HG03432 (cell line): Measurements from ENCODE around the gene MTHFS.
A peak's percentile ranks its signal among the peaks of the same experiment; 100 is the strongest.

Experiments used
- ATAC-seq: cut with Tn5 transposase; IDR thresholded peaks from one replicate; pipeline ENCODE4 v1.9.1; 2021; ENCODE audit warnings: mild to moderate bottlenecking, moderate library complexity; ENCODE audit not compliant: unreplicated experiment

Gene MTHFS

DNA sequence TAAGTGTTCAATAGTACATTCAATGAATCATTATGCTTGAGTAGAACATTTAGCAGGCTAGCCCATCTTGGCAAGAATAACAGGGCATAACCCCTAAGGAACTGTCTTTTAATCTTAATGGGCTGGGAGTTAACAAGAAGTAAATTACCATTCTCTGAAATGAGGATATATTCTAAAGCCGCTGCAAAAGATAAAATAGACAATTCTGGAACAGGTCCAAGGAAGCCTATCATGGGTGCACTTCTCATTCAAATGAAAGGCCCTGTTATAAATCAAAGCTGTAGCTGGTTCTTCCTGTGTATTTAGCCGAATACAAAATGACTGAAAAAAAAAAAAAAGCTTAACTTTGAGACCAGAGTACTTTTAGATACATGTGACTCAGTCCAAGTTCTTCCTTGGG lies 15.6 kb downstream of the MTHFS start:
- ATAC-seq = no peak

DNA sequence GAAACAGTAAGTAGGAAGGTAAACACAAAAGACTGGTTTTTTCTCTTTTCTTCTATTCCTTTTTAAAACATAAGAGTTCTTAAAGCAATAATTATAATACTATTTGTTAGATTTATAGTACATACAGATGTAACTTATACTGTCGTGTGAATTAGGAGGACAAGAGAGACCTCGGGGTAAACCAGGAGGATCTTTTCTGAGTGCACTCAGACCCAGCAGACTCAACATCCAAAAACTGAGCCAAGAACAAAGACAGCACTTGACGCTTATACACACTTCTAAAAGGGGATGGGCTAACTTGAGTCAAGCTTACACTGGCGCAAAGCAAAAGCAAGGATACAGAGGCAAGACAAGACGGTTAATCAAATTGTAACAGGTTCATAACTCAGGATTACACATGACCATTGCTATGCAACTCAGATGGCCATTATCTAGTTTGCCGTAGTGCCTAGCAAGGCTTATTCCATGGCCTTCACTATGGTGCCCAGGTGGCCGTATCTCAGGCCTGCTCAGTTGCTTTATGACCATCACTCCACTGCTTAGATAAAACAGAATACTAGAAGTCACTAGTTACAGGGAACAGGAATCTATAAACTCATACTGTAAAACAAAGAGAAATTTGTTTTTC lies 18.6 kb downstream of the MTHFS start:
- ATAC-seq = no peak

DNA sequence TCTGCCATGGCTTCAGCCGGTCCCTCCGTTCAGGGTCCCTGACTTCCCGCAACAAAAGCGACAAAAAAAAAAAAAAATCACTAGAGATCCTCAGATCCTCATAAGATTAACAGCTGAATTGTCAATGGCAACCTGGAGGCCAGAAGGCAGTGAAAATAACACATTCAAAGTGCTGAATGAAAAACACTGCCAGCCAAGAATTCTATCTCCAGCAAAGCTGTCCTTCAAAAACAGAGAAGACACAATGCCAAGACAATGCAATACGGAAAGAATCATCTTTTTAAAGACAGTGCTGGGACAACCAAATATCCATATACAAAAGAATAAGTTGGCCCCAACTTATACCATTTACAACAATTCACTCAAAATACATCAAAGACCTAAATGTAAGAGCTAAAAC lies 21.6 kb downstream of the MTHFS start:
- no peak for ATAC-seq

DNA sequence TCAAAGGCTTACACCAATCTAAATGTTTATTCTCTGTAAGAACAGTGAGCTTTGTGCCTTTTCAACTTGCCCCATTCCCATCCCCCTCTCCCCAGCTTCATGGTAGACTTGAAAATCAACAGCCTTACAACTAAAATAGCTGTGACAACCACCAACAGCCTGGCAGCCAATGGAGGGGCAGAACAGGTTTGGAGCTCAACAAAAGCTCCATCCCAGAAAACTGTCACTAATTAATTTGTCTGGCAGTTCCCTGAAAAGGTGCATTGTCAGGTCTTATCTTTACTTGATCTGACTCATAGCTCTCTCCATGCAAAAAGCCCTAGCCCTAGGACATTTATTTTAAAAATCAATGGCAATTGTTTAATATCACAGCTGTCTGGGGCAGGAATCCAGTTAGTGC lies 22.6 kb downstream of the MTHFS start:
- ATAC-seq = no peak

- ATAC-seq = no peak
Observed at GRCh38 chr15:79872358-79873017, 24.3 kb downstream of the MTHFS start.

DNA sequence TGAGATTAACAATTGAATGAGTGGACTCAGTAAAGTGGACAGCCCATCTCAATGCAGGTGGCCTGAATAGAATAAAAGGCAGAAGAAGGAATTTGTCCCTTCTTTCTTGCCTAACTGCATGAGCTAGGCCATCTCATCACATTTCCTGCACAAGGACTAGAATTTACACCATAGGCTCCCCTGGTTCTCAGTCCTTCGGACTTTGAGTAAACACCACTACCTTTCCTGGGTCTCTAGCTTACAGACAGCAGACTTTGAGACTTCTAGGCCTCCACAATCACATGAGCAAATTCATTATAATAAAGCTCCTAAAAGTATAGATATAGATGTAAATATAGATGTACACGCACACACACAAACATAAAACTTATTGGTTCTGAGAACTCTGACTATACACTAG lies 28.3 kb downstream of the MTHFS start:
- ATAC-seq = no peak

DNA sequence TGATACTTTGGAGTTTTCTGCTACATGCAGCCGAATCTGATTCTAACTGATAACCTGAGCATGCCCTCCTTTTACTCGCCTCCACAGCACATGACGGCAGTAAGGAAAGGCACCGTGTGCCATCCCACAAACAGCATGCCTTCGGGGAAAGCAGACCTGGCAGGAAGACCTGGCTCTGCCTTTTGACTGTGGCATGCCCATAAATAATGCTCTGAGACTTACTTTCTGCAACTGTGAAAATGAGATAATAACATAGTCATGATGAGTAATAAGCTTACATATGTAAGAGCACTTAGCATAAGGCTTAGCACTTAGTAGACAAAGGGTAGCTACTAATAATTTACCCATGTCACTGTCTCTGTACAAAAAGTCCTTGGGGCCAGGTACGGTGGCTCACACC lies 32.9 kb downstream of the MTHFS start:
- ATAC-seq = no peak

- ATAC-seq = no peak
Observed at GRCh38 chr15:79862191-79862590, 34.6 kb downstream of the MTHFS start.

GRCh38 chr15:79860661-79861060 lies 36.2 kb downstream of the MTHFS start:
- ATAC-seq = no peak

- no peak for ATAC-seq
Observed at GRCh38 chr15:79858469-79858868, 38.3 kb downstream of the MTHFS start.

- peak; percentile 92 for ATAC-seq
Observed at GRCh38 chr15:79853492-79854328, 43.1 kb downstream of the MTHFS start.

- no peak for ATAC-seq
Observed at GRCh38 chr15:79849789-79850188, 47.0 kb downstream of the MTHFS start.

DNA sequence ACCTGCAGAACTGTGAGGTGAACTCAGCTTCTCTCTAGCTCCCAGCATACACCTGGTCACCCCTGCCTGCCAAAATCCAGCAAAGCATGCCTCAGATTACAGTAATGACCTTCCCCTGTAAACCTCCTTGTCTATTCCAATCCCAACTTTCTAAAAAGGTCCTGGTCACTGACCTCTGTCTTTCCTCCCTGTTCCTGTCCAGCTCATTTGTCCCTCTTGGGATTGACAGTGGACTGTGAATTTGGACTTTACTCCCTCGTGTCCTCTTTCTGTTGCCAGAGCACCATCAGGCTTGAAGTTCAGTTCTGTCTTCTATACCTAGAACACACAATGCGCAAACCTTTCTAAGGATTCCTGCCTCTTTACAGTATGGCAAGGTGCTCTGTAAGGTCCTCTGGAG lies 50.3 kb downstream of the MTHFS start:
- ATAC-seq = no peak

- ATAC-seq = no peak
Observed at GRCh38 chr15:79844221-79844620, 52.6 kb downstream of the MTHFS start.

DNA sequence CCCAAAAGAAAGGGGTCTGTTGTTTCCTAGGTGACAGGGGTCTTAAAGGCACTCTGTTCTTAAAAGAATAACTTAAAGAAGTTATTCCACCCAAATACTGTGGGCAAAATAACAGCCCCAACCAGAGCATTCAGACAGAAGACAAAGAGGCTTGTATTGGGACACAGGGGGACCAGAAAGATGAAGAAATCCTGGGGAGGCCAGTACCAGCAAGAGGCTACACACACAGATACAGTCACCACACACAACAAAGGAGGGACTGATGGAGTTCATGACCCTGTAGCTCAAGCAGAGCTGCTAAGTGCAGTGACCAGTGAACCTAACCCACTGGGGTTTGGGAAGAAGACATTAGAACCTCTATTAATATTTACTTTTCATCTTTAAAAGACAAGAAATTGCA lies 59.0 kb downstream of the MTHFS start:
- ATAC-seq = no peak

DNA sequence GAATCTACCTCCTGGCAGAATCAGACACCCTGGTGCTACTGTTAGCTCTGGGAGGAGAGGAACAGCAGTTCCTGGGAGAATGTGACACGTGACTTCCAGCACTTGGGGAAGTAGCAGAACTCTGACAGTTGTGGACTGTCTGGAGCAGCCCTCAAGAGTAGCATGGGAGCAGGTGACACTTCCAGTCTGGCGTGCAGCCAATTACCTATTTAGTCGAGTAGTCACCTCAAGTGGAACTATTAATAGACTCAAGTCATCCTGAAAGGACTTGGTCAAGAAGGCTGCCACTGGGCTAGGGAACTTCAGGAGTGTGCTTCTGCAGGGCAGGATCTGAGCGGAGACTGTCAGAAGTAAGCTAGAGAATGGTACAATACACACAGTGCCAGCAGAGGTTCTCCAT lies 62.3 kb downstream of the MTHFS start:
- ATAC-seq = no peak

GRCh38 chr15:79832367-79833120 lies 64.3 kb downstream of the MTHFS start:
- no peak for ATAC-seq

GRCh38 chr15:79831604-79832003 lies 65.2 kb downstream of the MTHFS start:
- no peak for ATAC-seq

DNA sequence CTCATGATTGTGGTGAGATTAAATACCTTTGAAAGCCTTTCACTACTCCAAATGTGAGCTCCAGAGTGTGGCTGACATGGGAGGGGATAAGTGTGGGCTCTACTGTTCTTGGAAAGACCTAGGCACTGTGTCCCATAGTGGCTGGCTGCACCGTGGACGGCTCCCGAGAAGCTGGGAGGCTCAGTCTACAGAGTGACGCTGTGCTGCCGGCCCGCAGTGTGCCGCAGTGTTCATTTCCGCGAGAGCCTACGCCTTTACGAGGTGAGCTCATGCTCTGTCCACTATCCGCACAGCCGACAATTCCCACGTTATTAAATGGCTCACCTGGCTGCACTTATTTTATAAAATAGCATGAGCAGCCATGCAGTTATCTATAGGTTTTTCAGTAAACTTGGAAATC lies 66.9 kb downstream of the MTHFS start:
- ATAC-seq = no peak

GRCh38 chr15:79828447-79828846 lies 68.4 kb downstream of the MTHFS start:
- ATAC-seq = no peak

DNA sequence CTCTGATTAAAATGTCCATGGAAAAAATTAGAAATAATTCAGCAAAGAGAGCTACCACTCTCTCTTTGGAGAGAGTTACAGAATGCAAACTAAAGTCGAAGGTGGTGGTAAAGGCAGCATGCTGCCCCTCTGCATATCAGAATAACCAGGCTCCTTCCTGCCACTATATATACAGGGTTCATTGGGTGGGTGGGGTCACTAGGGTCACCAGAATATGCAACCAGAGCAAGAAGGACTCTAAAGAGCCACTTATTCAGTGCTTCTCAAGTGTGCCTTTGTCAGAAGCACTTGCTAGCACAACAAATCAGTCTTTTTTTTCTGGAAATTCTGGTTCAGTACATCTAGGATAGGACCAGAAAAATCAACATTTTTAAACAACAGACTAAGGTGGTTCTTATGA lies 70.0 kb downstream of the MTHFS start:
- no peak for ATAC-seq
